HG03280 (cell line): ENCODE measurements around the gene PRICKLE3.
"Not testable (repeated sequence)": the region's sequence is repeated elsewhere in the genome, so short reads cannot be mapped to it uniquely, and the experiment has no call there.

Experiments used
- ATAC-seq: cut with Tn5 transposase; IDR thresholded peaks from one replicate; pipeline ENCODE4 v1.9.1; 2021; ENCODE audit warnings: mild to moderate bottlenecking, moderate library complexity; ENCODE audit not compliant: unreplicated experiment

Gene PRICKLE3

GRCh38 chrX:49163555-49164419, 22.4 kb downstream of the PRICKLE3 start:
- peak; percentile 68 for ATAC-seq

DNA sequence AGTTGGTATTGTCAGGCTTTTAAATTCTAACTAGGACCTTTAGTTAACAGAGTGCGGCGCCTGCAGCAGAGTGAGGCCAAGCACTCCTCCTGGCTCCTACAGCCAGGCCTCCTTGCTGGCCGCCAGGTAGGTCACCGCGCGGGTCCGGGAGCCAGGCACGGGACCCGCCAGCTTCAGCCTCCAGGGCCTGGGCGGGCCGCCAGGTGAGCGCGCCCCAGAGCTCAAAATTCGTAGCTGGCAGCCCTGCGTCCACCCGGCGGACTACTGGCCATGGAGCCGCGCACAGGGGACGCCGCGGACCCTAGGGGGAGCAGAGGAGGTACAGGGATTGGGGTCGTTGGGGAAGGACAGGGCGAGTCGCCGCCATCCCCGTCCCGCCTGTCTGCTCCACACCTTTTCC, 23.6 kb downstream of the PRICKLE3 start, which contains the start of gene MAGIX:
Gene MAGIX, plus strand, starts transcription at position 139 of the 400 bp plus-strand sequence. Its CDS starts 132 bp downstream, at position 271.
- ATAC-seq: no peak

GRCh38 chrX:49161632-49162031, 24.5 kb downstream of the PRICKLE3 start:
- no peak for ATAC-seq

DNA sequence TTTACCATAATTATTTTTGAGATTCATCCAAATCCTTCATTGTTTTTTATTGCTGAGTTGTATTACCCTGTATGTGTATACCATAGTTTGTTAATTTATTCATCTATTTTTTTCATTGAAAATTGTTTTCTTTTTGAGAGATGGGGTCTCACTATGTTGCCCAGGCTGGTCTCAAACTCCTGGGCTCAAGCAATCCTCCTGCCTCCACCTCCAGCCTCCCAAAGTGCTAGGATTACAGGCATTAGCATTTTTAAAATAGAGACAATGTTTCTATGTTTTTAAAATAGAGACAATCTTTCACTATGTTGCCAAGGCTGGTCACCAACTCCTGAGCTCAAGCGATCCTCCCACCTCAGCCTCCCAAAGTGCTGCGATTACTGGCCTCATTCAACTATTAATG, 25.3 kb downstream of the PRICKLE3 start:
- ATAC-seq: no peak

DNA sequence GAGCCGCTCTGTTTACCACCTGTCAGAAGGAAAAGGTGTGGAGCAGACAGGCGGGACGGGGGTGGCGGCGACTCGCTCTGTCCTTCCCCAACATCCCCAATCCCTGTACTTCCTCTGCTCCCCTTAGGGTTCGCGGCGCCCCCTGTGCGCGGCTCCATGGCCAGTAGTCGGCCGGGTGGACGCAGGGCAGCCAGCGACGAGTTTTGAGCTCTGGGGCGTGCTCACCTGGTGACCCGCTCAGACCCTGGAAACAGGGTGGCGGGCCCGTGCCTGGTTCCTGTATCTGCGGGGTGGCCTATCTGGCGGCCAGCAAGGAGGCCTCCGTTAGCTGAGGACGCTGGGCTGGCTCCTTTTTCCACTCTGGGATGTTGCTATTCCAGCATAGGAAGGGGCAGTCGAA, 29.0 kb downstream of the PRICKLE3 start:
- ATAC-seq: no peak

DNA sequence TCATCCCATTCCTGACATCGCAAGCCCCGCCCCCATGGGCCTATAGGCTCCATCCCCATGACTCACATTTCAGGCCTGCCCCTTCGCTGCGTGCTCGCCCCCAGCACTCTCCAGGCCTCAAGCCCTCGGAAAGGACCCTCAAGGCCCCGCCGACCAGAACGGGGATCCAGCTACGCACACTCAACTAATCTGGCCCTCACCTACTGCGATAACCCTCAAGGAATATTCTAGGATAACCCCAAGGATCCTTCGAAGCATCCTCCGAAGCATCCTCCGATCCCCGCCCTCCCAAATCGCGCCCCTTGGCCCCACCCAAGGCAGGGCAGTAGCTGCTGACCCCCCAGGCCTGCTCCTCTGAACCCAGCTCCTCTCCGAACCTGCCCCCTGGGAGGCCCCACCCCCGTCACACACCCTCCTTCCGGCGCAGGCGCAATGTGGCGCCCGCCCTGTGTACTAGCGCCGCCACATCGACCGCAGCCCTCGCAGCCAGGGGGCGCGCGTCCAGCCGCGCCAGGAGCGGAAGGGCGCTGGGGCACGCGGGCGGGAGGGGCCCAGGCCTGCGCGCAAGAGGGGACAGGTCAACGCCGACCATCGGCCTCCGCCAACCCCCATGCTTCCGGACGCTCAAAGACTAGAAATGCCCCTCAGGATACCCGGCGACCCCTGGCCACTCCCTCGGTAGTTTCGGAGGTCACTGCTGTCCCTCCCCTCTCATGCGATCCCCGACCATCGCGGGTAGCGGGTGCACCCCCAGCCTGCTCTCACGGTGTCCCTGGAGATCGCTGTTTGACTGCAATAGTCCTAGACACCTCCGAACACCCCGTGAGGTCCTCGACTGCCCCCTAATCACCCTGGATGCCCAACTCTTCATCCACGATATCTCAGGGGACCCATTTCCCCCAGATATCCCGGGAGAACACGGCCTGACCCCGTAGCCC, 30.0 kb downstream of the PRICKLE3 start:
- peak; percentile 94 for ATAC-seq

DNA sequence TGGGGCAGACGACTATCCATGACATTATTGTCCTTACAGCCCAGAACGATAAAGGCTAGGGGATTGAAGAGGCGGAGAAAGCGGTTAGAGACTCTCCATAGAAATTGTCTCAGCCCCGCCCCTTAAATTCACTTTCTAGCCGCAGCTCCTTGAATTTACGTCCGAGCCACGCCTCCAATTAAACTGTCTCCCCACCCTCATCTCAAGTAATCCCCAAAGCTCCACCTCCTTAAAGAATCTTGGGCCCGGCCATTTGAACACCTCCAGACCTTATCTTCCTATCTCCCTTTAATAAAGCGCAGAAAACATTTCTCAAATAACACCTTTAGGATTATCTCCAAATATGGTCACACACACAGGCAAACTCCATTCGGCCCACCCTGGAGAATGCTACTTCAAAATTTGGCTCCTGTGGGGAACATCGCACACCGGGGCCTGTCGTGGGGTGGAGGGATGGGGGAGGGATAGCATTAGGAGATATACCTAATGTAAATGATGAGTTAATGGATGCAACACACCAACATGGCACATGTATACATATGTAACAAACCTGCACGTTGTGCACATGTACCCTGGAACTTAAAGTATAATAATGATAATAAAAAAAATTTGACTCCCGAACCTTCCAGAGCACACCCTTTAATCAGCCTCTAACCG, 30.8 kb downstream of the PRICKLE3 start:
- peak; percentile 8 for ATAC-seq

GRCh38 chrX:49153467-49153866, 32.7 kb downstream of the PRICKLE3 start:
- no peak for ATAC-seq

DNA sequence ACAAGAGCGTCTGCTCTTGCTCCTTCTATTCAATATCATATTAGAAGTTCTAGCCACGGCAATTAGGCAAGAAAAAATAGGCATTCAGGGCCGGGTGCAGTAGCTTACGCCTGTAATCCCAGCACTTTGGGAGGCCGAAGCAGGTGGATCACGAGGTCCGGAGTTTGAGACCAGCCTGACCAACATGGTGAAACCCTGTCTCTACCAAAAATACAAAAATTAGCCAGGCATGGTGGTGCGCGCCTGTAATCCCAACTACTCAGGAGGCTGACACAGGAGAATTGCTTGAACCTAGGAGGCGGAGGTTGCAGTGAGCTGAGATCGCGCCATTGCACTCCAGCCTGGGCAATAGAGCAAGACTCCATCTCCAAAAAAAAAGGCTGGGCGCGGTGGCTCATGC, 36.9 kb downstream of the PRICKLE3 start:
- ATAC-seq: not testable (repeated sequence)

- not testable (repeated sequence) for ATAC-seq
Measured at GRCh38 chrX:49148390-49149100, 37.6 kb downstream of the PRICKLE3 start.

GRCh38 chrX:49147936-49148335, 38.2 kb downstream of the PRICKLE3 start:
- no peak for ATAC-seq

DNA sequence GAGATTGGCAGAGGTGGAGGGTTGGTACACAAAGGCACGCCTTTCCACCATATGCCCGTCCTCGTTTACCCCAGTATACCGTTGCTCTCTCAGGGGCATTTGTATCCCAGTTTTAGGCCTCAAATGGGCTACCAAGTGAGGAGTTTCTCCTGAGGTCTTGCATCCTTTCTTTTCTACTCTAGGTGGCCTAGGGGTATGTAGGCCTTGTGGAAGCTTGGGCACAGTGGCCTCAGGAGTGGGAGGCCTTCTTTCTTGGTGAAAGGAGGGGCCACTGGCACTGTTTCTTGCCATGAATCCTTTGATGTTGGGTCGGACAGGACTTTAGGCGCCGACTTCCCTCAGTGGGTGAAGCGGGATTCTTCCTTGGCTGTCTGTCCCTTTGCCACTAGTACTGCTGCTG, 38.9 kb downstream of the PRICKLE3 start:
- ATAC-seq: no peak

DNA sequence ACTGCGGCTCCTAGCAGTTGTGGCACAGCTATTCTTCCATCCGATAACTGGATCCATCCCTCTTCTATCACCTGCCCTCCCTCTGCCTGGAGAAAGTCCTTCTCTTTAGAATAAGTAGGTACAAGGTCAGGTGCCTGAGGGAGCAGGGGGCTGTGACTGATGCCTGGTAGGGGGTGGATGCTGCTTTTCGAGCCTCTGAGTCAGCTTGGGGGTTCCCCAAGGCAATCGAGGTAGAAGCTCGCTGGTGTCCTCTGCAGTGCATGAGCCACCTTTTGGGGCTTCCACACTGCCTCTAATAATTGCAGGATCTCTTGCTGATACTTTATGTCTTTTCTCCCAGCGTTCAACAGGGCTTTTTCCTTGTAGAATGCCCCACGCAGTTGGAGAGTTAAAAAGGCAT, 43.0 kb downstream of the PRICKLE3 start:
- ATAC-seq: not testable (repeated sequence)

DNA sequence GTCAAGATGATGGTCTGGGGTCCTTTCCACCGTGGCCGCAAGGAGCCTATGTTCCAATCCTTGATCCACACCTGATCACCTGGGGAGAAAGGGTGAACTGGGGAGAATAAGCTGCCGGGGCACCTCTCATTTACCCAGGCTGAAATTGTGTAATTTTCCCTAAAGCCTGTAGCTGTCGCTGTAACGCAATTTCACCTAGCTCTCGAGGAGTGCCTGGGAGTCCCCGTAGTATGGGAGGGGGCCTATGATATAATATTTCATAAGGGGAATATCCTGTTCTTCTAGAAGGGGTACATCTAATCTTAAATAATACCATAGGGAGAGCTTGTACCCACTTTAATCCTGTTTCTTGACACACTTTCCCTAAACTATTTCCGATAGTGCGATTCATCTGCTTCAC, 43.9 kb downstream of the PRICKLE3 start:
- ATAC-seq: not testable (repeated sequence)

- ATAC-seq: no peak
Measured at GRCh38 chrX:49139713-49140112, 46.5 kb downstream of the PRICKLE3 start.

- ATAC-seq: no peak
Measured at GRCh38 chrX:49137492-49137891, 48.7 kb downstream of the PRICKLE3 start.

DNA sequence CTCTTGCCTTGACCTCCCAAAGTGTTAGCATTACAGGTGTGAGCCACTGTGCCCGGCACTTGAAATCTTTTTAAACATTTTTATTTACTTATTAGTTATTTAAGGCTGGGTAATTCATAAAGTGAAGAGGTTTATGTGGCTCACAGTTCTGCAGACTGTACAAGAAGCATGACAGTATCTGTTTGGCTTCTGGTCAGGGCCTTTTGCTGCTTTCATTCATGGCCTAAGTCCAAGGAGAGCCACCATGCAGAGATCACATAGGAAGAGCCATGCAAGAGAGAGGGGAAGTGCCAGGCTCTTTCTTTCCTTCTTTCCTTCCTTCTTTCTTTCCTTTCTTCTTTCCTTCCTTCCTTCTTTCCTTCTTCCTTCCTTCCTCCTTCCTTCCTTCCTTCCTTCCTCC, 52.4 kb downstream of the PRICKLE3 start:
- no peak for ATAC-seq

GRCh38 chrX:49132275-49132674, 53.9 kb downstream of the PRICKLE3 start:
- not testable (repeated sequence) for ATAC-seq

- ATAC-seq: no peak
Measured at GRCh38 chrX:49129427-49129826, 56.7 kb downstream of the PRICKLE3 start.

GRCh38 chrX:49127742-49128258, 58.4 kb downstream of the PRICKLE3 start:
- not testable (repeated sequence) for ATAC-seq
